ENCODE results near the gene ACMSD.

- TF ChIP-seq CTCF (IDR thresholded peaks at IDR 0.05) (no peak), POLR2AphosphoS5 (IDR thresholded peaks at IDR 0.05) (no peak)
Observed at GRCh38 chr2:134882773-134883172, 44.4 kb downstream of the ACMSD start.

All from gastroesophageal sphincter (tissue), 3 donors.